HG02884 (cell line): Measurements from ENCODE around the gene SRRD.
"Not testable (repeated sequence)": the region's sequence is repeated elsewhere in the genome, so short reads cannot be mapped to it uniquely, and the experiment has no call there.

Experiments used
- ATAC-seq: cut with Tn5 transposase; IDR thresholded peaks from one replicate; pipeline ENCODE4 v1.9.1; 2021; ENCODE audit warnings: mild to moderate bottlenecking, moderate library complexity; ENCODE audit not compliant: unreplicated experiment

The SRRD gene

GRCh38 chr22:26514419-26515161 lies 30.9 kb downstream of the SRRD start:
- no peak for ATAC-seq

- no peak for ATAC-seq
Observed at GRCh38 chr22:26515931-26516330, 32.3 kb downstream of the SRRD start.

- ATAC-seq, result no peak
Observed at GRCh38 chr22:26516503-26516902, 32.8 kb downstream of the SRRD start.

GRCh38 chr22:26517429-26517828 lies 33.8 kb downstream of the SRRD start:
- no peak for ATAC-seq

- ATAC-seq, result no peak
Observed at GRCh38 chr22:26522012-26522411, 38.3 kb downstream of the SRRD start.

- ATAC-seq, result no peak
Observed at GRCh38 chr22:26522592-26522991, 38.9 kb downstream of the SRRD start.

GRCh38 chr22:26524870-26525269 lies 41.2 kb downstream of the SRRD start:
- ATAC-seq, result no peak

- no peak for ATAC-seq
Observed at GRCh38 chr22:26525946-26526564, 42.4 kb downstream of the SRRD start.

- no peak for ATAC-seq
Observed at GRCh38 chr22:26527167-26527566, 43.5 kb downstream of the SRRD start.

GRCh38 chr22:26527574-26528465 lies 44.1 kb downstream of the SRRD start:
- ATAC-seq, result no peak

- ATAC-seq, result not testable (repeated sequence)
Observed at GRCh38 chr22:26528518-26528917, 44.8 kb downstream of the SRRD start.

GRCh38 chr22:26529345-26529744 lies 45.7 kb downstream of the SRRD start:
- ATAC-seq, result no peak

GRCh38 chr22:26534171-26534855 lies 50.6 kb downstream of the SRRD start:
- ATAC-seq, result no peak

- ATAC-seq, result no peak
Observed at GRCh38 chr22:26534874-26535602, 51.4 kb downstream of the SRRD start.

- no peak for ATAC-seq
Observed at GRCh38 chr22:26535603-26535908, 51.9 kb downstream of the SRRD start.

- ATAC-seq, result no peak
Observed at GRCh38 chr22:26536056-26536761, 52.5 kb downstream of the SRRD start.

- no peak for ATAC-seq
Observed at GRCh38 chr22:26536762-26537134, 53.1 kb downstream of the SRRD start.

GRCh38 chr22:26540119-26540518 lies 56.4 kb downstream of the SRRD start:
- ATAC-seq, result no peak

- no peak for ATAC-seq
Observed at GRCh38 chr22:26541167-26541819, 57.6 kb downstream of the SRRD start.
